Fibroblast of skin of left quadriceps (primary cell): ENCODE data around the gene VANGL1.

Source experiments
- DNase-seq, 2 experiments: peaks; one replicate each; pipeline ENCODE4 v3.0.0-alpha.2; 2013; ENCODE audit warnings: low read depth in 2 of 2

VANGL1 gene

DNA sequence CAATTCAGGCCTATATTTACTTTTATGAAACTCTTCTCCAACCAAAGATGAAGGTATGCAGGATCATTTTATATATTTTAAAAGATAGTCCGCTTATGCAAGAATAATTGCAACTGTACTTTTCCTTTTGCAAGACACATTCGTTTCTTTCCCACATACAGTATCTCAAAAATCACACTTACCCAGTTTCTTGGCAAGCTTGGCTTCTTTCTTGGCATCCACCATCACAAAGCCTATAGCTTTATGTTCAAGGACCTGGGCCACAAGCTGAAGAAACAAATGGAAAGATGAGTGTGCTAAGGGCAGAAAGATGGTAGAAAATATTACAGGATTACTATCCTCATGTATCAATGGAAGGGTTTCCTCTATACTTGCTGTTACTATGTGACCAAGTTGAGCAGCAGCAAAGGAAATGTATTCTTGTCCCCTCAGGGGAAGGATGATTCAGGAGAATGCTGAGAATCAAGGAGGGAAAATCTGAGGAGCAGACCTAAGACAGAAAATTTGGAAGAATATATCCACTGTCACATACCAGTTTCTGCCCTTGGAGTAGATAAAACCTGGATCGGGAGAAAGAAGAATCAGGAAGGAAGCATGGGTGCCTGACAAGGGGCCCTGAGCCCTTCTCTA is 103.0 kb downstream of the VANGL1 start:
- DNase-seq: no peak

- DNase-seq: no peak
Observed at GRCh38 chr1:115746021-115746690, 104.4 kb downstream of the VANGL1 start.
